HG02981 (cell line): ENCODE measurements around the gene GRAP.
"Not testable (repeated sequence)": the region's sequence is repeated elsewhere in the genome, so short reads cannot be mapped to it uniquely, and the experiment has no call there.

Experiments
- ATAC-seq: cut with Tn5 transposase; IDR thresholded peaks from one replicate; pipeline ENCODE4 v1.9.1; 2021; ENCODE audit warnings: mild to moderate bottlenecking, moderate library complexity; ENCODE audit not compliant: unreplicated experiment

GRAP gene

DNA sequence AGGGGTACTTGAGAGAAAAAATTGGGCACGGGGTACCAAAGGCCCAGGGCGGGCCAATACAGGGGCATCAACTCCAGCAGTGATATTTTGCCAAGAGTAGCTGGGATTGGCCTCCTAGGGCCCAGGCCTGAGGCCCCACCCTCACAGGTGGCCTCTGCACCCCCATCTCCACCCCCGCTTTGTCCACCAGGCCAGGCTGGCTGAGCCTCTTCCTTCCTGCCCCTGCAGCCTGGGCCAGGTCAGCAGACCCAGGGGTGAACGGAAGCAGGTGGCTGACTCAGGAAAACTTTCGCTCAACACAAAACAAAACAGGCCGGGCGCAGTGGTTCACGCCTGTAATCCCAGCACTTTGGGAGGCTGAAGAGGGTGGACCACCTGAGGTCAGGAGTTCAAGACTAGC lies 3.7 kb downstream of the GRAP start:
- ATAC-seq = not testable (repeated sequence)

DNA sequence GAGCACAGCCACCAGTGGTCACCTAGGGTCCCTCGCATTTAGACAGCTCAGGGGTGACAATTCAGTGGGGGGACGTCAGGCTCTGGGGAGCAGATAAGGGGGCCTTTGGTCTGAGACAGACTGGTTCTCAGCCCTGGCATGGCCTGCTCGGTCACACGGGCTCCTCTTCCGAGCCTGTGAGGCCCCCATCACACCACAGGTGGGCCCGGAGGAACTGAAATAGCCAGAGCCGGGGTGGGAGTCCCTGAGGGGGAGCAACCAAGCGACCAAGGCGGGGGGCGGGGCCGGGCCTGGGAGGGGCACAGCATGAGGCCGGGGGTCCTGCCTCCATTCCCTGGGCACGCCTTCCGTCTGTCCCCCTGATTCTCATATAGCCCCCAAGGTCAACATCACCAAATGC lies 4.4 kb downstream of the GRAP start:
- ATAC-seq = not testable (repeated sequence)

DNA sequence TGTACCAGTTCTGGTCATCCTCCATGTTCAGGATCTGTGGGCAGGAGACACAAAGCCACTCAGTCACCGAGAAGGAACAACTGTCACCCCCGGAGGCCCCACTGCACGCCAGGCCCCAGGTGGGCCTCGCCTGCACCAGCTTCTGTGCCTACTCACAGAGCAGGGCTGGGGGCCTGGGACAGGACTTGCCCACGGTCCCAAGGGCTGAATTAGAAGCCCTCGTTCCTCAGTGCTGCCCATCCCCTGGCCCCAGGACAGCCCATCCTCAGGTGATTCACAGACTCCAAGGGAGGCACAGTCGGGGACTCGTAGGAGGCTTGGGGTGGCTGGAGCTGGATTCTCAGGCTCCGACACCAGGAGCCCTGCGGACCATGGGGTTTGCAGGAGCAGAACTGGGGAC lies 4.9 kb downstream of the GRAP start:
- ATAC-seq = not testable (repeated sequence)

DNA sequence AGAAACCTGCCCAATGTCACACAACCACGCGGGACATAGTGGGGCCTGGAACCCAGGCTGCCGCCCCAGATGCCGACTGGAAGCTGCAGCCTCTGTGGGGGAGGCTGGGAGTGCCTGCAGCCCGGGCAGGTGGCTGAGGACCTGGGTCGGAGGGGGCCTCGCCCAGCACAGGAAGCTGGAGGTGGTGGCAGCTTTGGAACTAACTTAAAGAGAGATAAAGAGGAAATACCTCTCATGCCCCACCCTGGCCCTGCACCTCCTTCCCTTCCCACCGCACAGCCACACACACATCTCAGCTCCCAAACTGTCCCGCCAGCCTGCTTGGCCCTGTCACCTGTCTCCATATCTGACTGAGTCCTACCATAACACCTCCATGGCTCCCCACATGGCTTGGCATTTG lies 6.4 kb downstream of the GRAP start:
- not testable (repeated sequence) for ATAC-seq

DNA sequence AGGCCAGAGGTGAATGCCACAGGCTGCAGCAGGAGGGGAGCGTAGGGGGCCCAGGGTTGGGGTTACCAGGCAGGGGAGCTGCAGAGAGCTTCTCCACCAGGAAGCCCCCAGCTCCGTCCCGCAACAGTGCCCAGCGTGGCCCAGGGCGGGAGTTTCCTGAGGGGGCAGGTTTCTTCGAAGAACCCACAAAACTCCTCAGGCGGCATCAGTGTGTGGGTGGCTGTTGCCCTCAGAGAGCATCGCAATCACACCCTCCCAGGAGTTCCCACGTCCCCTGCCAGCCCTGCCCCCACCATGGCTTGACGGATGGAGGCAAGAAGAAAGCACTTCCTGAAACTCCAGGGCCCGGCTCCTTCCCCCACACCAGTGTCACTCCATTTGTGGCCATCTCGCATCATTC lies 8.0 kb downstream of the GRAP start:
- ATAC-seq = not testable (repeated sequence)

DNA sequence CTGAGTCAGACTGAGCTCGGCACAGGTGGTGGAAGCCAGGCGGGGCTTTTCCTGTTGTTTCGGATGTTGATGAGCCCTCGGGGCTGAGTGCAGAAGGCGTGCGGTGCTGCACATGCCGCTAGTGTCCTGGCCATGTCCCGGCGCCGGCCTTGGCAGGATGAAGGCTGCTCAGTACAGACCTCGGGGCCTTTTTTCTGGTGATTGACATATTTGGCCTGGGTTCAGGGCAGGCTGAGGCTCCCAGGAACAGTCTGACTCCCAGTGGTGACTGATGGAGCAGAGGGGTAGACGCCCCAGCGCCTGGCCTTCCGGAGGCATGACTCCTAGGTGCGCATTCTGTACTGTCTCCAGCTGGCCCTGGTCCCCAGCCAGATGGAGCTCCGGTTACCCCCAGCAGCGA lies 8.8 kb downstream of the GRAP start:
- ATAC-seq = not testable (repeated sequence)

DNA sequence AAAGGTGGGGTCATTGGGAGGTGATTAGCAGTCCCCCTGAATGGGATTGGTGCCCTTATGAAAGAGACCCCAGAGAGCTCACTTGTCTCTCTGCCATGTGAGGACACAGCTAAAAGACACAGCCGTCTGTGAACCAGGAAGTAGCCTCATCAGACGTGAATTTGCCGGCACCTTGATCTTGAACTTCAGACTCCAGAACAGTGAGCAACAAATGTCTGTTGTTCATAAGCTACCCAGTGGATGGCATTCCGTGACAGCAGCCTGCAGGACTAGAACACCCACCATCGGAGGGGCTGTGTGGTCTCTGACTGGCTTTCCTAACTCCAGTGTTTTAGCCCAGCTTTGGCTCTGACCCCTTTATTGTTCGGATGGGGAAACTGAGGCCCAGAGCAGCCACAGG lies 9.2 kb downstream of the GRAP start:
- ATAC-seq = not testable (repeated sequence)

DNA sequence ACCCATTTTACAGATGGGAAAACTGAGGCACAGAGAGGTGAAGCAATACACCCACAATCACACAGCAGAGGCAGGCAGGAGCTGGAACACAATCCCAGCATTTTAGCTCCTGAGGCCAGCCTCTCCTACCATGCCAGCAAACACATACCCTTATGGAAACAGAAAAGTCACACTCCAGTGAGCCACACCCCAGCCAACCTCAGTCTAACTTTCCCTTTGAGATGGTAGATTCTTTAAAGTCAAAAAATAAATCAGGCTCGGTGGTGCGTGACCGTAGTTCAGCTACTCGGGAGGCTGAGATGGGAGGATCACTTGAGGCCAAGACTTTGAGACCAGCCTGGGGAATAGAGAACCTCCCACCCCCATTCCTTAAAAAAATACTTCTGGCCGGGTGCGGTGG lies 10.6 kb downstream of the GRAP start:
- not testable (repeated sequence) for ATAC-seq

DNA sequence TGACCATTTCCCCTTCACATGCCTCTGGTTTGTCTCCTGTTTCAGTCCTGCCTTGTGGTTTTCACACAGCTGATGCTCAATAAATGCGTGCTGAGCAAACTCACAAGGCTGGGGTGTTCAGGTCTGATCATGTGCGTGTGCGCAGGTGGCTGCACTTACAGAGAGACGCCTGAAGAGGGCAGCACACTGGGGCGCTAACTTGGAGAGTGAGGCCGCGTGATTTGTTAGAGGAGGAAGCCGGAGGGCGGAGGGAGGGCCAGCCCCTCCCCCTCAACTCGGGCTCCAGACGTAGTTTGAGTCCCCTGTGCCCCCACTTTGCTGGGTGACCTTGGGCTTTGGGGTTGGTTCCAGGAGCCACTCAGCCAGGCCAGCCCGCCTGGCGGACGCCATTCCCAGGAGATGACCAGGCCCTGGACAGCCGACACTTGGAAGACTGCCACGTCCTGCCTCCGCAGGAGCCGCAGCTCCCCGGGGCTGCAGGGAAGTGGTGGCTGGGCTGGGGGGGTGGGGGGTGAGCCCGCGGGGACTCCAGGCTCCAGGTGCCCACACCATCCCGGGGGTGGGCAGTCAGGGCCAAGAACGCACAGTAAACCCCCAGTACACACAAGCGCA lies 14.3 kb downstream of the GRAP start:
- not testable (repeated sequence) for ATAC-seq

DNA sequence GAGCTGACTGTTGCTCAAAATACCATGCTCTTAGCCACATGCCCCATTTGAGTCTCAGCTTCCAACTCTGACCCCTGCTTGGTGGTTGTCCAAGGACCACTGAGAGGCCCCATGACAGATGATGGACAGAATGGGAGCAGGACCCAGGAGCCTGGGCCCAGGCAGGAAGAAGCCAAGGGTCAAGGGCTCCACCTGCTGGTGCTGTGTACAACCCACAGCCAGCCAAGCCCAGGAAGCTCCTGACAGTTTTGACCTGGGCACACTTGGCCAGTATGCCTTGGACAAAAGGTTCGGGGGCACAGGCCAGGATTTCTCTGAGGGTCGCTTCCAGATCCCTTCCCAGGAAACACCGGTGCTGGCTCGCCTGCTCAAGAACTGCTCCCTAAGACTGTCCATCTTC lies 15.0 kb downstream of the GRAP start:
- ATAC-seq = not testable (repeated sequence)

DNA sequence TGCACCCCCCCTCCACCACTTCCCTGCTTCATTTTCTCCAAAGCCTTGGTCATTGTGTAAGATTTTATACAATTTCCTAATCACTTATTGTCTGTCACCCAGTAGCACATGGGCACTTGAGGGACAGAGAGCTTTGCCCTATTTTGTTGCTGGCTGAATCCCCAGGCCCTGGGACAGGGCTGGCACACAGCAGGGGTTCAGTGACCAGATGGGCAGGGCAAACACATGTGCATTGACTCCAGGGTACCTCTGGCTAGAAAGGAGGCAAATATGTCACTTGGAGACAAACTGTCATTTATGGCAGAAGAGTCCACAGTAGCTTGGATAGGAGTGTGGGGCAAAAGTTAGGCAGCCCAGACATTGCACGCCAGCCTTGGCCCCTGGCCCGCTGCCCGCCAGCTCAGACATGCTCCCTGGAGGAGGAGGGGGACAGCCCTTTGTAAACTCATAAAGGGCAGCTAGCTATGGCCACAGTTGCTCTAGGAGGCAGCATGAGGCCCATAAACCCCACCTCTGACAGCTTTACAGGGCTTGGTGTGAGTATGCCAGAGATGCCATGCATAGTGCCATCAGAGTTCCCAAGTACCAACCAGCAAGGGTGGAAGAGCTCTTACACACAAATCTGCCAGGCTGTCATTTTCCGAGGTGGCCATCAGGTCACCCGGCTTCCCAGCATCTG lies 15.8 kb downstream of the GRAP start:
- not testable (repeated sequence) for ATAC-seq

DNA sequence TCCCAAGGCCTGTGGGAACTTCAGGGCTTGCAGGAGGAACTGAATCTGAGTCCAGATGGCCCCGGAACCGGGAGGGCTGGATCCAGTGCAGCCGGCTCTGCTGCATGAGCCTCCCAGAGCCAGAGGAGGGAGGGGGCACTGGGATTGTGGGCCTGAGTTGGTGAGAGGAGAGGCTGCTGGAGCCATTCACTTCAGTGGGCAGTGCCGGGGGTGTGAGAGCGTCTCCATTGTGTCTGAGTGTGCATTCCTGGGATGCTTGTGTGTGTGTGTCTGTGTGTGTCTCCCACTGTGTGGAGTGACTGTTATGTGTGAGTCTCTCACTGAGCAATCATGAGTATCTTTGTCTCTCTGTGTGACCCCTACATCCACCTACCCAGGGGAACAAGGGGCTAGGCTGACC lies 17.0 kb downstream of the GRAP start:
- ATAC-seq = not testable (repeated sequence)

DNA sequence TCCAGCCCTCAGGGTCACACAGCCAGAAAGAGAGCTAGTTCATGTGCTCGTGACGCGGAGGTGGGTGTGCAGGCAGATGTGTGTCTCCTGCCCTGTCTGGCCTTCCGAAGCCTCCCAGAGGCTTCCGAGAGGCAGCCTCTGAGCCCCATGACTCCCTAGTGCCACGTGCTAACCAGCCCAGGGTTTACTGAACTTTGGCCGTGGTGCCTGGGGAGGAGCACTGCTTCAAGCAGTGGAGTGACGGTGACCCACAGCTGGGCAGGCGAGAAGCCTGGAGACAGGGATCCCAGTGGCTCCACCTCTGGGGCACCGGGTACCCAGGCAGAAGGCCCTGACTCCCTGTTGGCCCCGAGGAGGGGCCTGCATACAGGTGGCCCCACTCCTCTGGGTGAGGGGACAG lies 18.1 kb downstream of the GRAP start:
- ATAC-seq = not testable (repeated sequence)

DNA sequence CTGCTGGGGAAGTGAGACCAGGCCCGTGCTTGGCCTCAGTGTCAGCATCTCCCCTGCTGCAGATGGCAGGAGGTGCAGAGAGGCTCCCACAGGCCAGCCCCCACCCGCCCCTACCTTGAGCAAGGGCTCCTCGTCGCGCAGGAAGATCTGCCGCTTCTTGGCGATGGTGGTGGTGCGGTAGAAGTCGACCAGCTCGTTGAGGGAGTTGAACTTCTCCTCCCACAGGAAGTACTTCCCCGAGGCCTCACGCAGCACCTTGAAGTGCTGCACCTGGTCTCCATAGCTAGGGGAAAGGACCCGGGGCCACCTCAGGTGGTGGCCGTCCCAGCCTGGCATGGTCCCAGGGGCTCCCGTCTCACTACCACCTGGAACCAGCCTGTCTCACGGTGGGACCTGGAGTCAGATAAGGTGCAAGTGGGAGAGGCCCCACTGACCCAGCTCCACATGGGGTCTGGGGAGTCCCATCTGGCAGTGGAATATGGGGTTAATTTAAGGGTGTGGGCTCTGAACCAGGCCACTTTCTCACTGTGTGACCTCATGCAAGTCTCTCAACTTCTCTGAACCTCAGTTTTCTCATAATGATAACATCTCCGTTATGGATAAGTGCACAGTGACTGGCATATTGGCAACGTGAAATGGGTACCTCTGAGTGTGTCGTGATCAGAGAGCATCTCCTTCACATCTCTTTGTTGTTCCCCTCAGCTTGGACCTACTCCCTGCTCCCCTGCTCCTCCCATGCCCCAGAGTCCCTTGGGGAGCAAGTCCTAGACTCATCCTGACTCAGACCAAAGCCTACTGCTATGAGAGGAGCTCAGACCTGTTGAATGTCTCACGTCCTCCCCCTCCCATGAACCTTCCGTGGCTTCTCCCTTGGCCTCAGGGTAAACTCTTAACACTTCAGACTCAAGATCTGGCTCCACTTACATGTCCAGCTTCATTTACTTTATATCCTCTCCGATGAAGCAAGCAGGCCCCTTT lies 22.4 kb downstream of the GRAP start:
- ATAC-seq = no peak

DNA sequence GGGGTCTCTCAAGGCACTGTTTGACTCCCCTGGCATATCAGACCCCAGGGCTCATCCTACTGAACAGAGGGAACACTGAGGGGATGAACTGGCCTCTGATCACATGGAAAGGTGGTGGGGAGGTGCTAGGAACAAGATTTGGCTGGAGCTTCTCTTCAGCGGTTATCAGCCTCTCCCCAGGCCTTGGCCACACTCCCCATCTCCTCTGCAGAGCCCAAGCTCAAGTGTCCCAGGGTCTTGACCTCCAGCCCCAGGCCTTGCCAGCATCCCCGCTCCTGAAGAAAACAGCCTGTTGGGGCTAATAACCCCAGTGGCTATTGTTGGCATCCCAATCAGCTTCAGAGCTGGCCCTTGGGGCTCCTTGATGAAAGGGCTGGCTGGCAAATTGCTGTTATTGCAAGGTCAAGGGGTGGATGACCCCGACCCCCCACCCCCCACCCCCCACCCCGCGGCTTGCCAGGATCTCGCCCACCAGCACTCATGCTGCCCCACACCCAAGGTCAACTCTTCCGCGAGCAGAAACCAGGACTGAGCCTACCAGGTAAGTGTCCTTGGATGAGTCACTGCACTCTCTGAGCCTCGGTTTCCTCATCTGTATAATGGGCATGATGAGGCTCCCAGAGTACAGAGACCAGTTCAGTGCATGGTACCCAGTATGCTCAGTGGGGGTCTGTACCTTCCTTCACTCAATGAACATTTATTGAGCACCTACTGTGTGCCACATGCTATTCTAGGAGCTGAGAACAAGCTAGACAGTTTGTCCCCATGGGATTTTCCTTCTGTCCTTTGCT lies 23.4 kb downstream of the GRAP start:
- no peak for ATAC-seq

DNA sequence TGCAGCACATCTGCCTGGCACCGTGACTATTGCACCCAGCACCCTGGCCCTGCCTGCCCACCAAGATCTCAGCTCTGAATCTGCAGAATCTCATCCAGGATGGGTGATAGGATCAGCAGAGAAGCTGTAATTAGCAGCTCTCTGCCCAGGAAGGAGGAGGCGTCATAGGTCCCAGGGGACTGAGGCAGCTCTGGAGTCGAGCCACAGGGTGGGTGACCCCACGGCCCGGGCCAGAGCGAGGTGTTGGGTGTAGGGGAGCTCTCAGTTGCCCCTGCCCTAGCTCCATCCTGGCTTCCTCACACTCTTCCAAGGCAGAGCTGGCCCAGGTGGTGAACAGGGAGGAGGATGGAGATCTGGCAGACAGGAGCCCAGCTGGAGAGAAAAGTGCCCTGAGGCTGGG lies 24.0 kb downstream of the GRAP start:
- ATAC-seq = no peak

DNA sequence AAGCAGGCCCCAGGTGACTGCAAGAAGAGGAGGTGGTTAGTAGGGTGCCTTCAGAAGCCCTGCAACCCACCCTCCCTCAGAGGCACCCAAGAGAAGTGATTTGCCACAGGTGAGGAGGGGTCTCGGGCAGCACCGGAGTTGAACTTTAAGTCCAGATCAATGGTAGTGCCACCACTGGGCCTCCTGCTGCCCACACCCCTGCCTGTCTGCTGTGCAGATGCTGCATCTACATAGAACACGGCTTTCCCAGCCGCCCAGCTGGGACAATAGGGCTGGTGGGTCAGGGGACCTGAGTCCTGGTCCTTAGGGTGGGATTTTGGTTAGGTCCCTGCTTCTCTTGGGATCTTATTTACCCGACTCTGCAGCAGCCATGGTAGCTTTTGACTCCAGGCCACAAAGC lies 24.6 kb downstream of the GRAP start:
- ATAC-seq = no peak

DNA sequence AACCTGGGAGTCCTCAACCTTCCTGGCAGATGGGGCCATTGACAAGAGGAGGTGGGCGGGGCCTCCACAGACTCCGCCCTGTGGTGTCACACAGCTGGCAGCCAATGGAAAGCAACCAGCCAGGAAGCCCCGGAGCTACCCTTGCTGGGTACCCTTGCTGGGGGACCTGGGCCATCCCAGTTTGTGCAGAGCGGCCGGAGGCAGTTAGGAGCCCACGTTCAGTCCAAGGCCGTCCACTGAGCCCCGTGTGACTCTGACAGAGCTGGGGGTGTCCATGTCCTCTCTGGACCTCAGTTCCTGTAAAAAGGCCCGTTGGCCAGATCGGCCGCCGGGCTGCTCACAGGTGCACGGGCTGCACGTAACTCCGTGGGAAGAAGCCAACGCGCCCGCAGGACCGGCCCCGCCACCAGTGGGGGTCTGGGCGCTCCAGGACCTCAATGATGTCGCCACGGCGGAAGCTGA lies 25.1 kb downstream of the GRAP start:
- no peak for ATAC-seq

DNA sequence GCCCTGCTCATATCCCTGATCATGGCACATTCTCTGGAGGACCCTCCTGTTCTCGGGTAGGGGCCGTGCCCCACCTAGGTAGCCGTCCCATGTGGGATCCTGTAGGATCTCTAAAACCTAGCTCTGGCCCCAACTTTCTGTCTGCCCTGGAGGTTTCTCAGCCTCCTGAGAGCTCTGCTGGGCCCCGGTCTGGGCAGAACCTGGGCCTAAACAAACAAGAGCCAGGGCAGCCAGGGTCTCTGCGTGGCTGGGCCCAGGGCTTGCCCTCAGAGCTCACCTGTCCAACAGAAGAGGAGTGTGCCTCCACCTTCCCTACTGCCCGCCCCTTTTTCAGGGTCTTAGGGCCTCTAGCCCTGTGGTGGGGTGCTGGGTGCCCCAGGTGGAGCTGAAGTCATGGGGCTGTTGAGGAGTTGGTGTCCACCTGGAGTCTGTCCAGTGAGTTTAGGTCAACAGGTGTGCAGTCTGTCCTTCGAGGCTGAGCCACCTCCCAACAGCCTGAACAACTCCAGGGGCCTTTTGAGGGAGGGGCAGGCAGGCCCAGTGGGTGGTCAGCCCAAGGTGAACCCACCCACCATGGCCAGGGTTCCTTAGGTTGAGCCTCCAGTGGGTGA lies 25.6 kb downstream of the GRAP start:
- not testable (repeated sequence) for ATAC-seq

DNA sequence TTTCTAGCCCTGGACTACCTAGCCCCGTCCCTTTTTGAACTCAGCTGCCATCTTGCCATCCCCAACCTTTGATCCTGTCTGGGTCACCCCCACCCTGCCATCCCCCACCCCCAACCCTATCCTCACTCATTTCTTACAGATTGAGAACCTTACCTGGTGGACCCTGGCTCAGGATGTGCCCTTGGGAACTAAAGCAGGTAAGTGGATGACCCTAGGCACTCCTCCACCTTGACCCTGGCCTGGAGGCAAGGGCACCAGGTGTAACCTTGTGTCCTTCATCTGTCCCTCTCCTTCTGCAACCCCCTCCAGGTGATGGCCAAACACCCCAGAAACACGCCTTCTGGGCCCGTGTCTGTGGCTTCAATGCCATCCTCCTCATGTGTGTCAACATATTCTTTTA lies 26.7 kb downstream of the GRAP start:
- ATAC-seq = no peak
